ENCODE results near the gene CDC42BPB. TPM values are rescaled to one million over a fixed set of nuclear protein-coding genes. Genes with fewer than 3 reads are reported as not detected.
"Not testable (repeated sequence)": the region's sequence is repeated elsewhere in the genome, so short reads cannot be mapped to it uniquely, and the experiment has no call there.

The CDC42BPB gene
- total RNA-seq, 1 donor from 2014 or later, result 55.0 TPM

GRCh38 chr14:103028161-103028767, 29.1 kb downstream of the CDC42BPB start:
- DNase-seq (ENCODE audit: low read depth) (peak; percentile 13), FAIRE-seq (no peak)
- Histone ChIP-seq H3K36me3 (ENCODE audit: control insufficient read depth, insufficient read depth, low read length) (no peaks in the 10 kb centered on the region), H3K4me3 (ENCODE audit: low read depth, low read length) (no peak overlapping the region), H3K27me3 (ENCODE audit: control insufficient read depth, insufficient read depth, low read length) (no peaks in the 10 kb centered on the region)
- TF ChIP-seq CTCF (IDR thresholded peaks at IDR 0.05; ENCODE audit: insufficient read depth, low read length, severe bottlenecking), result no peak

GRCh38 chr14:103027451-103027850, 29.9 kb downstream of the CDC42BPB start:
- TF ChIP-seq CTCF (IDR thresholded peaks at IDR 0.05; ENCODE audit: insufficient read depth, low read length, severe bottlenecking), result no peak
- FAIRE-seq (no peak), DNase-seq (ENCODE audit: low read depth) (no peak)
- H3K27me3 ChIP-seq (ENCODE audit: control insufficient read depth, insufficient read depth, low read length), result no peaks in the 10 kb centered on the region
- H3K36me3 ChIP-seq (ENCODE audit: control insufficient read depth, insufficient read depth, low read length), result no peaks in the 10 kb centered on the region
- no peak overlapping the region for H3K4me3 ChIP-seq (ENCODE audit: low read depth, low read length)

- Histone ChIP-seq H3K4me3 (ENCODE audit: low read depth, low read length) (no peak overlapping the region), H3K36me3 (ENCODE audit: control insufficient read depth, insufficient read depth, low read length) (no peaks in the 10 kb centered on the region), H3K27me3 (ENCODE audit: control insufficient read depth, insufficient read depth, low read length) (no peaks in the 10 kb centered on the region)
- DNase-seq (ENCODE audit: low read depth) (no peak), FAIRE-seq (no peak)
- TF ChIP-seq CTCF (IDR thresholded peaks at IDR 0.05; ENCODE audit: insufficient read depth, low read length, severe bottlenecking), result no peak
Measured at GRCh38 chr14:103026988-103027387, 30.4 kb downstream of the CDC42BPB start.

- H3K4me3 ChIP-seq (ENCODE audit: low read depth, low read length); H3K36me3 ChIP-seq (ENCODE audit: control insufficient read depth, insufficient read depth, low read length); H3K27me3 ChIP-seq (ENCODE audit: control insufficient read depth, insufficient read depth, low read length); FAIRE-seq: not testable (repeated sequence)
- DNase-seq (ENCODE audit: low read depth), result peak; percentile 79
Measured at GRCh38 chr14:103026196-103026595, 31.2 kb downstream of the CDC42BPB start.

GRCh38 chr14:103023881-103024473, 33.4 kb downstream of the CDC42BPB start:
- FAIRE-seq (no peak), DNase-seq (ENCODE audit: low read depth) (peak; percentile 34)
- peaks cover 6% of the 10 kb centered on the region for H3K36me3 ChIP-seq (ENCODE audit: control insufficient read depth, insufficient read depth, low read length)
- no peak for TF ChIP-seq CTCF (IDR thresholded peaks at IDR 0.05; ENCODE audit: insufficient read depth, low read length, severe bottlenecking)
- no peaks in the 10 kb centered on the region for H3K27me3 ChIP-seq (ENCODE audit: control insufficient read depth, insufficient read depth, low read length)
- H3K4me3 ChIP-seq (ENCODE audit: low read depth, low read length), result no peak overlapping the region

- Histone ChIP-seq H3K36me3 (ENCODE audit: control insufficient read depth, insufficient read depth, low read length) (peaks cover 6% of the 10 kb centered on the region), H3K27me3 (ENCODE audit: control insufficient read depth, insufficient read depth, low read length) (no peaks in the 10 kb centered on the region), H3K4me3 (ENCODE audit: low read depth, low read length) (no peak overlapping the region)
- DNase-seq (ENCODE audit: low read depth) (no peak), FAIRE-seq (no peak)
- no peak for TF ChIP-seq CTCF (IDR thresholded peaks at IDR 0.05; ENCODE audit: insufficient read depth, low read length, severe bottlenecking)
Measured at GRCh38 chr14:103022685-103023044, 34.7 kb downstream of the CDC42BPB start.

Measured in bronchial epithelial cell (primary cell).